Measurements from ENCODE around the gene UROD. TPM values are rescaled to one million over a fixed set of nuclear protein-coding genes. Genes with fewer than 3 reads are reported as not detected.
A peak's percentile ranks its signal among the peaks of the same experiment; 100 is the strongest.

UROD gene
- total RNA-seq, 1 experiment from 2014 or later, result 123 TPM

DNA sequence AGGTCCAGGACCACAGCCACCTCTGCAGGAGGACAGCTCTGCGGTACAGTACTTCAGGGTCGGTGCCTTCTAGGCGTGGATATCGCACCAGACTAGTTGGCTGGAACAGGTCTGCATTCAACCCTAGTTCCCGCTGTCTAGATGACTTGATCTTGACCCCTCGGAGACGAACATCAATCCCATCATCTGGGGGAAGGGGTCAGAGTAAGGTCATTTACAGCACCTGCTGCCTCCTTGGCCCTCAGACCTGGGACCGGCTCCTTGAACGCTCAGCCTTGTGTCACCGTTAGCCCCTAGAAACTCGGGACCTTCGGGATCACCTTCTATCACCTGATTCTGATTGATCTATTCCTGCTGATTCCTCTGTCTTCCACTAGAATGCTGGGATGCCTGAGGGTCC, 3.5 kb upstream of the UROD start:
- DNase-seq (ENCODE audit: low spot score), result no peak

DNA sequence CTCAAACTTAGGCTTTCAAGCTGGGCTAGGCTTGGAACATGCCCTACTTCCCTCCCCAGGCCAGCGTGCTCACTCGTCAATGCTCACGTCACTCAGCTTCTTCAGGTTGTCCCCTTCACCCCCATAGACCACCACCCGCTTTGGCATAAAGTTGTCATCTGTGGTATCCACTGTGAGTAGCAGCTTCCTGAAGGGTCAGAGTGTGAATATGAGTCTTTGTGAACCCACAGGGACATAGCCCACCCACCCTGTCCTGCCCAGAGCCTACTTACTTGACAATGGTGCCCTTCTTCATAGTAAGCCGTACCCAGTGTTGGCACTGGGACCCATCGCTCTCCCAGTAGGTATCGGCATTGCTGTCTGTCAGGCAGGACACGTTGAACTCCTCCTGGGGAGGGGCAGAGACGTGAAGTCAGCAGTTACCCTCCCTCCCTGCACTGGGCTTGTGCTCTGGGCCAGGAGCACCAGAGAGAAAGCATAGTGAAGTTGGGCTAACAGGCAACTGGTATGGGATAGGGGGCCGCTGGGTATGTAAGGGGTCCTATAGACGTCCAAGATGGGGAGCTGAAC, 2.7 kb upstream of the UROD start:
- DNase-seq (ENCODE audit: low spot score), result no peak

DNA sequence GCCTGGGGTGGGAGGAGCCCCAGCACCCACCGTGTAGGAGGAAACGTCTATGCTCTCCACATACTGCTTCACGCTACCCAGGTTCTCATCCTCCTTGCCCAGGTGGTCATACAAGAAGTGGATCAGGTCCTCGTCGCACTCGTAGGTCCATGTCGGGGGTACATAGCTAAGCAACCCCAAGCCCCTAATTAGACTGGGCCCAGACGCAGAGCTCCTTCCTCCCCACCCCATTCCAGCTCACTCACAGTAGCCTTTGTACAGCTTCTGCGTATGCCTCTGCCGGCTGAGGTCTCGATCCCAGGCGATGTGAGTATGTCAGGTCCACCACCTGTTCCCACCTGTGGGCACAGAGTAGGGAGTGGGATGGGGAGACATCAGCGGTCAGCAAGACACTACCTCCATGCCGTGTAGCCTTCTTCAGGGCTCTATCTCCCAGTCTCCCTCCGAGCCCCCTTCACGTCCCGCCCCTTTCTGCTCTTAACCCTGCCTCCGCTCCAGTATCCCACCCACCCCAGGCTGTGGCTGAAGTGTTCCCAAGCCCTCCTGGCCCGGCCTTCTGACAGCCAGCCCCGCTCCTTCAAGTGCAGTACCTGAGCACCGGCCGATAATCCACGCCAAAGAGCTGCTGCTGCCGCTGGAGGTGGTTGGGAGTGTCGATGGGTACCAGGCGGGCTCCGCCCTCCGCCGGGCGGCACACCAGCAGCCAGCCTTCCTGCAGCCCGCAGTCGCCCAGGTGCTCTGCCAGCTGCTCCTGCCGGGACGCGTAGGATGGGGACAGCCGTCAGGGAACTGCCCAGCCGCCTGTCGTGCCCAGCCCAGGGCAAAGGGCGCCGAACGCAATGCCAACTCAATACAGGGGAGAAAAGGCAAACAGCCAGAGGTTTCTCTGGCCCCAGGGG, 1.8 kb upstream of the UROD start:
- DNase-seq (ENCODE audit: low spot score), result no peak

DNA sequence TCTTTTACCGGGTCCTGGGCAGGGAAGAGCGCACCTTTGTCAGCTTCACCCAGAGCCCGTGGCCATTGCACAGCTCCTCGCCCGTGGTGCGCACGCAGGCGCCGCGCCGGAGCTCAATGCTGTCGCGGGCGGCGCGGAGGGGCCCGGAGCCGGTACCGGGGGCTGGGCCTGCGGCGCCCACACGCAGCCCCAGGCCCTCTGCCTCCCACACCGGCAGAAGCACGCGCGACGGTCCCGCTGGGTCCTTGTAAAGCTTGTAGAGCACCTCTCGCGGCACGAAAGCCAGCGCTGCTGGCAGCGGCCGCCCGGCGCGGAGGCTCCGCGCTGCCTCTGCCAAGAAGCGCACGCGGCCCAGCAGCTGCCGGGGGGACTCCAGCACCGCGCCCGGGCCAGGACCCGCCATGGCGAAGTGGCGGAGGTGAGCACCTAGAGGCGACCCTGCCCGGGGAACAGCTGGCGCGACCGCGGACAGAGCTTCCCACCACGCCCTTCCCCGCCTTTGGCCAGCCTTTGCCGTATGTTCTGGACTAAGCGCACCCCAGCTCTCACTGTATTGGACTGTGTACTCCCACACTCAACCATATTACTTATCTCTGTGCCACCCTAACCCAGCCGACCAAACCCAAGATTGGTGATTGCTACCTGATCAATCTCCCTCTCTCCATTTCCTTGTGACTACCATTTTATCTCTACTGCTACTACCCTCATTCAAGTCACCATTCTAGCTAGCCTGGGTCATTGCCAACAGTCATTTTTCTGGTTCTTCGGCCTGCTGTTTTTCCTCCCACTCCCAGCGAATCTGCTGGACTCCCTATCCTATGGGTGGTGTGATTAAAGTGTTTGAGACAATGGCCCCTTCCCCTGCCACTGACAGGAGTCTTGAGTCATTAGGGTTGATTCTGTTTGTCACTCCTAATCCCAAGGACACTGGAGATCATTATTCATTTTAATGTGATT, 921 bp upstream of the UROD start, which contains the start of gene HECTD3:
Gene HECTD3, minus strand, starts transcription at position 470 of the 957 bp plus-strand sequence. Its CDS starts 67 bp downstream, at position 403.
- DNase-seq (ENCODE audit: low spot score), result peak; percentile 68

DNA sequence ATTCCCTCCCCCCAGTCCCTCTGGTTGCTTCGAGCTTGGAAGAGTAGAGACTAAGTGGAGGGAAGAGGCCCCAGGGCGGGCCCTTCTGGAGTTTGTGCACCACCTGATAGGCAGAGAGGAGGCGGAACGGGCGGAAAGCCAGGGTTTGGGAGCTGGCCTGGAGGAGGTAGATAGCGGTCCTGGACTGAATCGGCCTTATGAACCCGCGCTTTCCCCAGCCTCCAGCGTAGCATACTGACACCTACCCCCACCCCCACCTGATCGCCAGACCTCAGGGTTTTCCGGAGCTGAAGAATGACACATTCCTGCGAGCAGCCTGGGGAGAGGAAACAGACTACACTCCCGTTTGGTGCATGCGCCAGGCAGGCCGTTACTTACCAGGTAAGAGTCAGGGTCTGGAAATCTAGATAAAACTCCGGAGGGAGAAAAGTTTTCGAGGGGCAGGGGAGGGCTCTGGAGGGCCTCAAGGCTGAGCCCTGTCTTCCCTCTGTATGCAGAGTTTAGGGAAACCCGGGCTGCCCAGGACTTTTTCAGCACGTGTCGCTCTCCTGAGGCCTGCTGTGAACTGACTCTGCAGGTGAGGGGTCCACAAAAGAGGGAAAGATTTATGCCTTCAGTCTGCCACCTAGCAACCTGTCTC, 705 bp downstream of the UROD start:
- peak; percentile 70 for DNase-seq (ENCODE audit: low spot score)

DNA sequence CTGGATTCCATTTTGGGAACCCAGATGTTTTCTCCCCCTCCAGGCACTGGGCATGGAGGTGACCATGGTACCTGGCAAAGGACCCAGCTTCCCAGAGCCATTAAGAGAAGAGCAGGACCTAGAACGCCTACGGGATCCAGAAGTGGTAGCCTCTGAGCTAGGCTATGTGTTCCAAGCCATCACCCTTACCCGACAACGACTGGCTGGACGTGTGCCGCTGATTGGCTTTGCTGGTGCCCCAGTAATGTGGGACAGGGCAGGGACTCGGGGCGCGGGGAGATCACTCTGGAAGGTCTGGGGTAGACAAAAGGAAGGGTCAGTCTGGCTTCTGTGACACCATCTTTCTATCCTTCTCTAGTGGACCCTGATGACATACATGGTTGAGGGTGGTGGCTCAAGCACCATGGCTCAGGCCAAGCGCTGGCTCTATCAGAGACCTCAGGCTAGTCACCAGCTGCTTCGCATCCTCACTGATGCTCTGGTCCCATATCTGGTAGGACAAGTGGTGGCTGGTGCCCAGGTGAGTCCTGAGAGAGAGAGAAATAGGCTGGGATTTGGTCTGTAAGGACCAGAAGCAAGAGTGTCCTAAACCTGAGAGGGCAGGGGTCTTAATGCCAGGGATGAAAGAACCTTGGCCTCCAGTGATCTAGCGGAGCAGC, 1.6 kb downstream of the UROD start:
- no peak for DNase-seq (ENCODE audit: low spot score)

DNA sequence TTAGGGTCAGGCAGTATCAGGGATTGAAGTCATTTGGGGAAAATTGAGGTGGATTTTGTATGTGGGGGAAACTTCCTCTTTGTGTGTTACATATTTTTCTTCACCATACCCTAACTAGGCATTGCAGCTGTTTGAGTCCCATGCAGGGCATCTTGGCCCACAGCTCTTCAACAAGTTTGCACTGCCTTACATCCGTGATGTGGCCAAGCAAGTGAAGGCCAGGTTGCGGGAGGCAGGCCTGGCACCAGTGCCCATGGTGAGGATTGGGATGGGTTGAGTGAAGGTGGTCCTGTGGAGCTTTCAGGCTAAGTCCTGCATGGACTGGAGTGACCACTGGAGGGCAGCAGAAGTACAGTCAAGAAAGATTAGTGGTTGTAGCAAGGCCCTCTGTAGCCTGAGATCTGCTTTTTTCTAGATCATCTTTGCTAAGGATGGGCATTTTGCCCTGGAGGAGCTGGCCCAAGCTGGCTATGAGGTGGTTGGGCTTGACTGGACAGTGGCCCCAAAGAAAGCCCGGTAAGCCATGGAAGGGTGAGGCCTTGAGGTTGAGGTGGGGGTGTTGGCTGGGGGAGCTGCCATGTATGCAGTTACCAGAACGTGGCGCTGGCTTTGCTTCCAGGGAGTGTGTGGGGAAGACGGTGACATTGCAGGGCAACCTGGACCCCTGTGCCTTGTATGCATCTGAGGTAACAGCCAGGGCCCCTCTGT, 2.4 kb downstream of the UROD start:
- DNase-seq (ENCODE audit: low spot score), result peak; percentile 77

DNA sequence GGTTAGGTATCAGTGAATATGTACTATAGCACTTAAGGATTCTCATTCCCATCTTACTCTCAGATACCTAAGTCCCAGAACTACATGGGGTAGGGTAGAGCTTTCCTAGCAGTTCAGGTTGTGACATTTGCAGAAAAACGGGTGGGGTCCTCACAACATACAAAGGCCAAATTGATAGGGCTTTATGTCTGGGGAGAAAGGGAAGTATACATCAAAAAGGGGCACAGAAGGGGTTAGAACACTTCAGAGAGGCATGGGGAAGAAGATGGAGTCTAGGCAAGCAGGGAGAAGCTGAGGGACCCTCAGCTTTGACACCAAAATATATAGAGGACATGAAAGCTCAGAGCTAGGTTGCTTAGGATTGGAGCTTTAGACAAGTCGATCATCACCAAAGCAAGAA, 3.6 kb downstream of the UROD start:
- DNase-seq (ENCODE audit: low spot score), result no peak

DNA sequence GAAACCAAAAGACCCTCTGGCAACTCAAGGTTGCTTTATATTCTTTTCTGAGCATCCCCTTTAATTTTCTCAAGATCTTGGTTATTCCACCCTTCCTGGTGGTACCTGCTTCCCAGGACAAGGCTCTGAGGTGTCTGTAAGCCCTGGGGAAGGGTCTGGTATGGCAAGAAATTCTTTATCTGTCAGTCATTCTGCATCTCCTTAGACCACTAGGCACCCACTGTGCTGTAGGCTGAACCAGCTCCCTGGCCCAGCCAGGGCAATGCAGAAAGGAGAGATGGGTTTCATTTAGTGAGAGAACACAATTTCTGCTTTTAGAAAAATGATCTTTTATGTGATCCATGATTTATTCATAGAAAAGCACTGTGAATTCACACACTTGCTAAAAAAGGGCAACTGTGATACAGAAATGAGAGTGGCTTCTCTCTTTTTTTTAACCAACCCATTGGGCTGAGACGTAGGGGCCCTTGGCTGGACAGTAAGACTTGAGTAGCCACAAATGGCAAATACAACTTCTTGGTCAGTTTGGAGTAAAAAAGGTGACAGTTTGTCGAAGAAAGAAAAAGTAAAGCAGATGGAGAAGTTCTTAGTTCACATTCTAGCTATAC, 4.1 kb downstream of the UROD start:
- DNase-seq (ENCODE audit: low spot score), result no peak

DNA sequence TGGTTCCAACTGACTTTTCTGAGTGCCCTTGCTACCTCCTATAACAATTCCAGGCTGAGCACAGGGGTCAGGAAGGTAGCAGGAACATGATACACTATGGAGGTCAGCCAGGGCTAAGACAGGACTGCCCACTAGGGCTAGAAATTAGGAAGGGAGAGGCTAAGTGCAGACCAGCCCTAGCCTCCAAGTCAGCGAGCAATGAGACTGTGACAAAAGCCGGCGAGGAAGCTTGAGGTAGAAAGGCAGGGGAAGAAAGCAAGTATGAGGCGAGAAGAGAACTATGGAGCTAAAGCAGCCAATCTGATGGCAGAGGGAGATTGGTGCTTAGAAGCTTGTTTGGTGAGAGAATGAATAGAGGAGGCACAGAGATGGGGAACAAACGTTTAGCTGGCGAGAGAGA, 4.7 kb downstream of the UROD start:
- DNase-seq (ENCODE audit: low spot score), result no peak

DNA sequence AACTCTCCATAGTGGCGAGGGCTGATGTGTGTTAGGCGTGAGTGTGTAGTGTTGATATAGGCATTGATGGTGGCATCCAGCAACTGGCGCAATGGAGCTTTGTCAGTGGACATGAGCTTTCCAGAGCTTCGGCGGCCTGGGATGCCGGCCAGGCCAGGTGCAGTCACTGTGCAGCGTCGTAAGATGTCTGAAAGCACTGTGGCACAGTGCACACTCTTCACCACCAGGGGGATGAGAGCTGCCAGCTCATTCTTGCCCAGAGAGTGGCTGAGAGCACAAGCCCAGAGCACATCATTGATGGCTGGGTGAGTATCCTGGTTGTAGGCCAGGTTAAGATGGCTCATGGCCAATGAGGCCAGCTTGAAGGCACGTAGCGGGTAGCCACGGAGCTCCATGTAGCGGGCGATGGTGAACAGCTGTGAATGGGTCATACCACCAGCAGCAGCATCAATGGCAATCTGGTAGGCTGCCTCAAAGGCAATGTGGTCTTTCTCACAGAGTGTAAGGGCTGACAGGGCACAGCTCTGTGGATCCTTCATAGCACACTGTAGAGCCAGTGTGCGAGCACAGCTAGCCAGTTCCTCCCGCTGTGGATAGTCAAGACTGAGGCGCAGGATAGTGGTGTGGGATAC, 6.7 kb downstream of the UROD start:
- DNase-seq (ENCODE audit: low spot score), result peak; percentile 42

DNA sequence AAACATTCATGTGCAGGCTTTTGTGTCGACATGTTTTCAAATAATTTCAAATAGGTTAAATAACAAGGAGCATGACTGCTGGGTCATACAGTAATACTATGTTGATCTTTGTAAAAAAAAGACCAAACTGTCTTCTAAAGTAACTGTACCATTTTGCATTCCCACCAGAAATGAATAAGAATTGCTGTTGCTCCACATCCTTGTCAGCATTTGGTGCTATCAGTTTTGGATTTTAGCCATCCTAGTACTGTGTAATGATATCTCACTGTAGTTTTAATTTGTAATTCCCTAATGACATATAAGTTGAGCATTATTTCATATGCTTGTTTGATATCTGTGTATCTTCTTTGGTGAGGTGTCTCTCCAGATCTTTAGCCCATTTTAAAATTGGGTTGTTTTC, 11.6 kb downstream of the UROD start:
- DNase-seq (ENCODE audit: low spot score), result no peak

DNA sequence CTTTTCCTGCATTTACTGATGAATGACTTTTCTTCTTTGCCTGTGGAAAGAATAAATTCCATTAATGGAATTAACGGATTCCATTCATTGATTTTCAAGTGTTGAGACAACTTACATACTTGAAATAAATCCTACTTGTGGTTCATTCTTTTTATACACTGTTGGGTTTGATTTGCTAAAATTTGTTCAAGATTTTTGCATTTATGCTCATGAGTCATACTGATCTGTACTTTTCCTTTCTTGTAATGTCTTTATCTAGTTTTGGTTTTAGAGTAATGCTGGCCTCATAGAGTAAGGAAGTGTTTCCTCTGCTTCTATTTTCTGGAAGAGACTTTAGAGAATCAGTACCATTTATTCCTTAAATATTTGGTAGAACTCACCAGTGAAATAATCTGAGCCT, 14.4 kb downstream of the UROD start:
- DNase-seq (ENCODE audit: low spot score), result no peak

DNA sequence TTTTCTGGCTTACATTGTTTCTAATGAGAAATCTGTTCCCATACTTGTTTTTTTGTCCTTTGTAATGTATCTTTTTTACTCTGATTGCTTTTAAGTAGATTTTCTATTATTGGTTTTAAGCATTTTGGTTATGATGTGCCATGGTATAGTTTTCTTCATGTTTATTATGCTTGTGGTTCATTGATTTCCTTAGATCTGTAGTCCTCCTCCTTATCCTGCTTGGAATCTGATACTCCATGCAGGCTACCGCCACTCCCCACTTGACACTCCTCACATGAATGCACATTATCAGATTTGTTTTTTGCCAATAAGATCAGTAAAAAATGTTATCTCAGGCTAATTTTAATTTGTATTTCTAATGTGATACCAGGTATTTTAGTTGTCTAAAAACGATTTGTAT, 20.8 kb downstream of the UROD start:
- DNase-seq (ENCODE audit: low spot score), result no peak

DNA sequence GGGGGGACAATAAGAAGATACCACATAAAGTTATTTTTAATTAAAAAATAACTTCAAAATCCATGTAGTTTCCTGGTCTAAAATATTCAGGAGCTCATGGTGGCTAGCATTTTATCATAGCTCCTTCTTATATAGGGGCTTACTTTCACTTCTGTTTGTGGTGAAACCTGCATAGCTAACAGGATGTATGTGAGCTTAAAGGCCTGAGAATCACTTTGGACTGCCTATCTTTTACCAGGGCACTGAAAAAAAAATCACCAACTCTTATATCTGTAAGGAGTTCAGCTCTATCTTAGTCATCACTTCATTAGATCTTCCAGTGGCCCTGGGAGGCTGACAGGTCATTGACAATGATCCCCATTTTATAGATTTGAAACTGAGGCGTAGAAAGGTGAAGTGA, 21.3 kb downstream of the UROD start:
- no peak for DNase-seq (ENCODE audit: low spot score)

DNA sequence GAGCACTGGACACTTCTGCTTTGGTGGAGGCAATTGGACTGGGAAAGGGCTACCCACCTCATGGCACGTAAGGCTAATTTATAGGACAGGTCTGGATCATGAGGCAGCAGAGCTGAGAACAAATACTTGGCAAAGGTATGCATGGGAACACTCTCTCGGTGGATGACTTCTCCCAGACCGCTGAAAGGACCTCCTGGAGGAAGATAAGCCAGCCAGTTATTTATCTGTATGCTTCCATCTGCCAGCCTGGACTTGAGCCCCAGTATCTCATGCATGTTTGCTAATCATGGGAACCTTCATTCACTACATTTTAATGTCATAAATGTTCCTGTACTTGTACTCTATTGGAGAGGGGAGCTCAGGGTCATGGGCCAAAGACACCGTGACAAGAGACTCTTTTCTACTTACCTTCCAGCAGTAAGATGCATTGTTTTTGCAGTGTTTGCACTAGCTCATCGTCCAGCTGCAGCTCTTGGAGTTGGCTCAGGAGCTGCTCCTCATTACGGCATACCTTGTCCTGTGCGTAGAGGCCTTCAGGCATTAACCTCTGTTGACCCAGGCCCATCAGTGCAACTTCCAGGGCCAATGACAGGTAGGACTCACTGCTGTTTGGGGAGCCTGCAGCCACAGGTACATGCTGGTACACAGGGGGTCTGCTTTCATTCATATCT, 23.7 kb downstream of the UROD start:
- DNase-seq (ENCODE audit: low spot score), result no peak

DNA sequence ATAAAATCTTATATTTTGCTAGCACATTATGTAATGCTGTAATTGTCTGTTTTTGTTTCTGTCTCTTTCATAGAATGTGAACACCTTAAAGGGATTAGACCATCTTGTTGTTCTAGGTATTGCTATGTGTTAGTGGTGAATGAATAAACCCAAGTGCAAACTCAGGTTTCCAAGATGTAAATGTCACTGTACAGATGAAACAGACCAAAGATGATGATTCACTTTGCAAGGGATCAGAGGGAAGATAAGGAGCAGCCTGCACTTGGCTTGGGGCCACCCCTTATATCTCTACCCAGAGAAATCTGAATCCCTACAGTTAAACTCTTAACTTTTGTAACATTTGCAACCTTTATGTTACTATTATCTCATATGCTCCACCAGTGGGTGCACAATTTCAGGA, 25.4 kb downstream of the UROD start:
- peak; percentile 48 for DNase-seq (ENCODE audit: low spot score)

DNA sequence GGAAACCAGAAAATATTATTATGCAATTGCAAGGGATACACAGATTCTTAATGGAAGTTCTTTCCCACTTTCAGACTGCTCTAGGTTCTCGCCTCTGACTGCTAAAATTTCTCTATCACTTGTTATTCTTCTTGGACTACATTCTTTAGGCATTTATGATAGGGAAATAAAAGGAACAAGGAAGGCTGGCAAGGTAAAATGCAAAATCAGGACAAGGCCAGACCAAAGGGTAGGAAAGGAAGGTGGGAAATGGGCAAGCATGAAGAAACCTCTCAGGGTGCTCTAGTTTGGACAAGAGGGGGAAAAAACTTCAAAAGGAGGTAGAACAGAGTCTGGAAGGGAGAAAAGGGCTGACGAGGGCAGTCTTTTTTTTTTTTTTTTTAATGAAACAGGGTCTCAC, 26.2 kb downstream of the UROD start:
- no peak for DNase-seq (ENCODE audit: low spot score)
